ENCODE data around the gene SIRT6. TPM values are rescaled to one million over a fixed set of nuclear protein-coding genes. Genes with fewer than 3 reads are reported as not detected.
"Not testable (repeated sequence)": the region's sequence is repeated elsewhere in the genome, so short reads cannot be mapped to it uniquely, and the experiment has no call there.

The SIRT6 gene
- total and polyA plus RNA-seq, 2 donors (not counting 1 experiment from before 2014, with no cell fraction given): 27.8 to 82.2 TPM

DNA sequence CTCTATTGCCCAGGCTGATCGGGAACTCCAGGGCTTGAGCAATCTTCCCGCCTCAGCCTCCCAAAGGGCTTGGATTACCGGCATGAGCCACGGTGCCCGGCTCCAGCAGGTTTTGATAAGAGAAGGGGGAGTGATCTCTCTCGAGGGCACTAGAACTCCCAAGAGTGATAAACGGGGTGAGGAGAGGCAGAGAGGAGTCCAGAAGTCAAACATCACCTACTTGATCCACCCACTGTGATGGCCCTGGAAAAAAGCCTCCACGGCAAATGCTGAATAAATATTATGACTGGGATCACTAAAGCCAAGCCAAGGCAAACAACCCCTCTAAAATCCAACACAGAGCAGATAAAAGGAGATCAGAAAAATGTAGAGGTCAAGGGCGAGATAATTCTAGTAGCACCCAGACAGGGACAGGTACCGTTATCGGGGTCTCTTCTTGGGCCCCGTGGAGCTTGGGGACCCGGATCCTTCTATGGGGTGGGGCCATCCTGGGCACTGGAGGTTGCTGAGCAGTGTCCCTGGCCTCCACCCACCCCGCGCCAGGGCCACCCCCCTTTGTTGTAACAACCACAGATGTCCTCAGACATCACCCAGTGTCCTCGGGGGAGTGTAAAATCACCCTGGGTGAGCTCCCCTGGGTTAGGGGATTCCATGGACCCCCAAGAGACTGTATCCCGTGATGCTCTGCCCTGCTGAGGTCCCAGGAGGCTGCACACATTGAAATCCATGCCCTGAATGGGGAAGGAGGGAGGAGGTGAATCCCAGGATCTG, 32.7 kb downstream of the SIRT6 start:
- H3K27me3 Mint-ChIP-seq: peaks cover 22% of the 10 kb centered on the region
- intact Hi-C loops (cut with micrococcal nuclease): no loop called here
- TF ChIP-seq, protein P1, sequence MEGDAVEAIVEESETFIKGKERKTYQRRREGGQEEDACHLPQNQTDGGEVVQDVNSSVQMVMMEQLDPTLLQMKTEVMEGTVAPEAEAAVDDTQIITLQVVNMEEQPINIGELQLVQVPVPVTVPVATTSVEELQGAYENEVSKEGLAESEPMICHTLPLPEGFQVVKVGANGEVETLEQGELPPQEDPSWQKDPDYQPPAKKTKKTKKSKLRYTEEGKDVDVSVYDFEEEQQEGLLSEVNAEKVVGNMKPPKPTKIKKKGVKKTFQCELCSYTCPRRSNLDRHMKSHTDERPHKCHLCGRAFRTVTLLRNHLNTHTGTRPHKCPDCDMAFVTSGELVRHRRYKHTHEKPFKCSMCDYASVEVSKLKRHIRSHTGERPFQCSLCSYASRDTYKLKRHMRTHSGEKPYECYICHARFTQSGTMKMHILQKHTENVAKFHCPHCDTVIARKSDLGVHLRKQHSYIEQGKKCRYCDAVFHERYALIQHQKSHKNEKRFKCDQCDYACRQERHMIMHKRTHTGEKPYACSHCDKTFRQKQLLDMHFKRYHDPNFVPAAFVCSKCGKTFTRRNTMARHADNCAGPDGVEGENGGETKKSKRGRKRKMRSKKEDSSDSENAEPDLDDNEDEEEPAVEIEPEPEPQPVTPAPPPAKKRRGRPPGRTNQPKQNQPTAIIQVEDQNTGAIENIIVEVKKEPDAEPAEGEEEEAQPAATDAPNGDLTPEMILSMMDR (IDR thresholded peaks at IDR 0.05): no peak

DNA sequence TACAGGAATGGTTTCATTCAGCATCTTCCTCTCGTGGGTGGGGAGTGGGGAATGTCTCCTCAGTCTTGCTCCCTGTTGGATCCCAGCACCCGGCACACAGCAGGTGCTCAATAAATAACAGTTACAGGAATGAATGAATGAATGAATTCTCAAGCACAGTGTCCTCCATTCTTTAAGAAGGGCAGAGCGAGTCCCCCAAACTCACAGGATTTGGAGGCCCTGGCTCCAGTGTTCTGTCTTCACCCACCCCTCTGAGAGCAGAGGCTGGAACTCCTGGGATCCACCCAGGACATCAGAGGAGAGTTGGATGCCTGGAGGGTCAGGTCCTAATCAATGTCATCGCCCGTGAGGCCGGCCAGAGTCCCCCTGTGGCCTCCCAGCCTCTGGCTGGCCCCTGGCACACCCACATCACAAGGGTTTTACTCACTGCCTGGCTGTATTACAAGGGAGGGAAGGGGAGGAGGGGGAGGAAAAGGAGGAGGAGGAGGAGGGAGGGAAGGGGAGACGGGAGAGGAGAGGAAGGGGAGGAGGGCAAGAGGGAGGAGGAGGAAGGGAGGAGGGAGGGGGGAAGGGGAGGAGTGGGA, 37.6 kb downstream of the SIRT6 start:
- TF ChIP-seq, protein P1 (IDR thresholded peaks at IDR 0.05): no peak
- no peak for TF ChIP-seq EZH2 (IDR thresholded peaks at IDR 0.05; ENCODE audit: borderline replicate concordance, insufficient read depth, low read depth, low read length, poor library complexity, severe bottlenecking)
- 0% methylated on average over 1 of the region's 7 CpGs for WGBS (ENCODE audit: insufficient coverage)
- intact Hi-C loops (cut with micrococcal nuclease): no loop called here
- Histone ChIP-seq H4K20me1 (ENCODE audit: control insufficient read depth, insufficient read depth, low read length, poor library complexity, severe bottlenecking) (no peaks in the 10 kb centered on the region), H3K27me3 (replicated peaks in 1 of 4; ENCODE audit: control extremely low read depth in 1 of 4, control insufficient read depth in 3 of 4, insufficient read depth in 4 of 4, low read length in 3 of 4) (peaks cover 0 to 14% (median 4%) of the 10 kb centered on the region in 4 experiments), H3K36me3 (replicated peaks in 1 of 2; ENCODE audit: control extremely low read depth in 1 of 2, control insufficient read depth in 1 of 2, extremely low read depth in 1 of 2, insufficient read depth in 2 of 2, low read length in 1 of 2) (no peaks in the 10 kb centered on the region), H3K9ac (ENCODE audit: low read length) (no peak overlapping the region), H3K4me1 (ENCODE audit: control insufficient read depth in 2 of 2, insufficient read depth in 2 of 2, low read length in 2 of 2) (peaks cover 4 to 8% of the 10 kb centered on the region in 2 donors), H3K4me2 (replicated peaks; ENCODE audit: low read depth, low read length, poor library complexity, severe bottlenecking) (no peak overlapping the region), H3K27ac (ENCODE audit: low read length in 2 of 2) (no peak overlapping the region), H3K4me3 (ENCODE audit: control extremely low read depth in 1 of 5, extremely low read depth in 1 of 5, insufficient read depth in 1 of 5, low read depth in 2 of 5, low read length in 4 of 5) (no peak overlapping the region), H2AFZ (ENCODE audit: insufficient read depth, low read depth, low read length, poor library complexity, severe bottlenecking) (no peak overlapping the region), H3K9me3 (ENCODE audit: control extremely low read depth in 1 of 3, control insufficient read depth in 2 of 3, insufficient read depth in 1 of 3, low read length in 2 of 3) (no peaks in the 10 kb centered on the region), H3K79me2 (ENCODE audit: control insufficient read depth, insufficient read depth, low read length) (peaks cover 8% of the 10 kb centered on the region)
- peaks cover 16% of the 10 kb centered on the region for H3K27me3 Mint-ChIP-seq
- H3K27ac Mint-ChIP-seq: no peak overlapping the region
- POLR2A ChIA-PET: no interaction called here
- CTCF ChIA-PET: no interaction called here
- H3K4me1 Mint-ChIP-seq: peaks cover 5% of the 10 kb centered on the region
- no peak for DNase-seq
- ATAC-seq (ENCODE audit: low read depth): no peak
- H3K9me3 Mint-ChIP-seq (ENCODE audit: insufficient read depth): no peaks in the 10 kb centered on the region
- H3K4me3 Mint-ChIP-seq: no peak overlapping the region

More for the DNA sequence above, 32.7 kb downstream of the SIRT6 start:
- DNase-seq (no peak), ATAC-seq (ENCODE audit: low read depth) (no peak)
- peaks cover 0 to 21% (median 5%) of the 10 kb centered on the region in 4 experiments for H3K27me3 ChIP-seq (replicated peaks in 1 of 4; ENCODE audit: control extremely low read depth in 1 of 4, control insufficient read depth in 3 of 4, insufficient read depth in 4 of 4, low read length in 3 of 4)
- no peak overlapping the region for H3K9ac ChIP-seq (ENCODE audit: low read length)
- H3K4me2 ChIP-seq (replicated peaks; ENCODE audit: low read depth, low read length, poor library complexity, severe bottlenecking): no peak overlapping the region
- H3K9me3 ChIP-seq (ENCODE audit: control extremely low read depth in 1 of 3, control insufficient read depth in 2 of 3, insufficient read depth in 1 of 3, low read length in 2 of 3): no peaks in the 10 kb centered on the region
- Mint-ChIP-seq H3K4me3 (no peak overlapping the region), H3K9me3 (ENCODE audit: insufficient read depth) (no peaks in the 10 kb centered on the region), H3K4me1 (no peaks in the 10 kb centered on the region), H3K27ac (no peak overlapping the region)
- CTCF ChIA-PET: no interaction called here
- 74% methylated on average over 9 of the region's 17 CpGs for WGBS (ENCODE audit: insufficient coverage)
- no peaks in the 10 kb centered on the region for H4K20me1 ChIP-seq (ENCODE audit: control insufficient read depth, insufficient read depth, low read length, poor library complexity, severe bottlenecking)
- no peak overlapping the region for H3K27ac ChIP-seq (ENCODE audit: low read length in 2 of 2)
- no peaks in the 10 kb centered on the region for H3K36me3 ChIP-seq (replicated peaks in 1 of 2; ENCODE audit: control extremely low read depth in 1 of 2, control insufficient read depth in 1 of 2, extremely low read depth in 1 of 2, insufficient read depth in 2 of 2, low read length in 1 of 2)
- H2AFZ ChIP-seq (ENCODE audit: insufficient read depth, low read depth, low read length, poor library complexity, severe bottlenecking): no peak overlapping the region
- H3K4me3 ChIP-seq (ENCODE audit: control extremely low read depth in 1 of 5, extremely low read depth in 1 of 5, insufficient read depth in 1 of 5, low read depth in 2 of 5, low read length in 4 of 5): no peak overlapping the region
- H3K79me2 ChIP-seq (ENCODE audit: control insufficient read depth, insufficient read depth, low read length): no peaks in the 10 kb centered on the region
- POLR2A ChIA-PET: no interaction called here
- no peaks in the 10 kb centered on the region for H3K4me1 ChIP-seq (ENCODE audit: control insufficient read depth in 2 of 2, insufficient read depth in 2 of 2, low read length in 2 of 2)

- not testable (repeated sequence) for H3K27ac Mint-ChIP-seq
- CTCF ChIA-PET: interaction anchor here (0.9 kb wide), 2 partner anchors 158 to 159 kb away, joined by 3 read pairs; partner anchors contain the start of gene EEF2
- WGBS (ENCODE audit: insufficient coverage): 100% methylated on average over 1 of the region's 1 CpG
Observed at GRCh38 chr19:4142916-4143315, 39.4 kb downstream of the SIRT6 start.

More at GRCh38 chr19:4142916-4143315, 39.4 kb downstream of the SIRT6 start:
- Histone ChIP-seq H3K27me3 (replicated peaks in 1 of 4; ENCODE audit: control extremely low read depth in 1 of 4, control insufficient read depth in 3 of 4, insufficient read depth in 4 of 4, low read length in 3 of 4) (peaks cover 0 to 11% (median 4%) of the 10 kb centered on the region in 4 experiments), H3K79me2 (ENCODE audit: control insufficient read depth, insufficient read depth, low read length) (peaks cover 12% of the 10 kb centered on the region)
- H3K9me3 ChIP-seq (ENCODE audit: control extremely low read depth in 1 of 3, control insufficient read depth in 2 of 3, insufficient read depth in 1 of 3, low read length in 2 of 3); H3K9ac ChIP-seq (ENCODE audit: low read length); H3K4me2 ChIP-seq (replicated peaks; ENCODE audit: low read depth, low read length, poor library complexity, severe bottlenecking); ATAC-seq (ENCODE audit: low read depth); H3K9me3 Mint-ChIP-seq (ENCODE audit: insufficient read depth); H4K20me1 ChIP-seq (ENCODE audit: control insufficient read depth, insufficient read depth, low read length, poor library complexity, severe bottlenecking); DNase-seq; H3K27me3 Mint-ChIP-seq; H2AFZ ChIP-seq (ENCODE audit: insufficient read depth, low read depth, low read length, poor library complexity, severe bottlenecking); intact Hi-C loops (cut with micrococcal nuclease); H3K27ac ChIP-seq (ENCODE audit: low read length in 2 of 2); H3K4me3 ChIP-seq (ENCODE audit: control extremely low read depth in 1 of 5, extremely low read depth in 1 of 5, insufficient read depth in 1 of 5, low read depth in 2 of 5, low read length in 4 of 5); H3K36me3 ChIP-seq (replicated peaks in 1 of 2; ENCODE audit: control extremely low read depth in 1 of 2, control insufficient read depth in 1 of 2, extremely low read depth in 1 of 2, insufficient read depth in 2 of 2, low read length in 1 of 2); H3K4me3 Mint-ChIP-seq; H3K4me1 ChIP-seq (ENCODE audit: control insufficient read depth in 2 of 2, insufficient read depth in 2 of 2, low read length in 2 of 2); H3K4me1 Mint-ChIP-seq: not testable (repeated sequence)
- POLR2A ChIA-PET: interaction anchor here (0.6 kb wide), 1 partner anchor 131 kb away, joined by 3 read pairs; no protein-coding TSS in a partner anchor
